22Rv1 (cell line): ENCODE data around the gene SPOCK1.

Experiments used
- ZFX ChIP-seq: fragments of 450-650 bp; IDR thresholded peaks from 2 replicates; pipeline ENCODE4 v1.6.1; 2017; ENCODE audit warnings: antibody characterized with exemption, borderline replicate concordance
- TF ChIP-seq, protein P1 (sequence below): fragments of 450-650 bp; IDR thresholded peaks from 2 replicates; pipeline ENCODE4 v1.5.1; 2017; ENCODE audit warnings: mild to moderate bottlenecking

DNA sequence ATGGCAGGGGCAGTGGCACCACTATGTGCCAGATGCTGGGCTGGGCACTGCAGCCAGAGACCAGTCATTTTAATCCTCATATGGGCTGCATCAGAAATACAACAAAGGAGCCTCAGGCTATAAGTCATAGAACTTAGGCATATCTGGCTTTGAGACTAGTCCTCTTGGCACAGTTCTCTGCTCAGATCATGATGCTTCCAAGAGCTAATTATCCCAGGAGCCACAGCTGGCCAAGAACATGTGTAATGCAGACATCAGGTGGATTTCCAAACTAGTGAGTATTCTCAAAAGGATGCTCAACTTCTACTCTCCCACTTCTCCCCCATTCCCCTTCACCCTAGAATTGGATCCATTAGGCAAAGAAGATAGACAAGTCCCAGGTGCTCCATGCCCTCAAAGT is 571.6 kb downstream of the SPOCK1 start:
- TF ChIP-seq, protein P1, sequence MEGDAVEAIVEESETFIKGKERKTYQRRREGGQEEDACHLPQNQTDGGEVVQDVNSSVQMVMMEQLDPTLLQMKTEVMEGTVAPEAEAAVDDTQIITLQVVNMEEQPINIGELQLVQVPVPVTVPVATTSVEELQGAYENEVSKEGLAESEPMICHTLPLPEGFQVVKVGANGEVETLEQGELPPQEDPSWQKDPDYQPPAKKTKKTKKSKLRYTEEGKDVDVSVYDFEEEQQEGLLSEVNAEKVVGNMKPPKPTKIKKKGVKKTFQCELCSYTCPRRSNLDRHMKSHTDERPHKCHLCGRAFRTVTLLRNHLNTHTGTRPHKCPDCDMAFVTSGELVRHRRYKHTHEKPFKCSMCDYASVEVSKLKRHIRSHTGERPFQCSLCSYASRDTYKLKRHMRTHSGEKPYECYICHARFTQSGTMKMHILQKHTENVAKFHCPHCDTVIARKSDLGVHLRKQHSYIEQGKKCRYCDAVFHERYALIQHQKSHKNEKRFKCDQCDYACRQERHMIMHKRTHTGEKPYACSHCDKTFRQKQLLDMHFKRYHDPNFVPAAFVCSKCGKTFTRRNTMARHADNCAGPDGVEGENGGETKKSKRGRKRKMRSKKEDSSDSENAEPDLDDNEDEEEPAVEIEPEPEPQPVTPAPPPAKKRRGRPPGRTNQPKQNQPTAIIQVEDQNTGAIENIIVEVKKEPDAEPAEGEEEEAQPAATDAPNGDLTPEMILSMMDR = no peak
- TF ChIP-seq ZFX = no peak
